Muscle of leg (tissue), 11 donors: ENCODE results near the gene SHROOM3. TPM values are rescaled to one million over a fixed set of nuclear protein-coding genes. Genes with fewer than 3 reads are reported as not detected.

Experiments used
- DNase-seq: peaks from one replicate; pipeline ENCODE4 v3.0.0; 2013
- H3K27ac ChIP-seq: one replicate; pipeline ENCODE4 v1.5.1; 2013; ENCODE audit warnings: mild to moderate bottlenecking, low read length, control low read depth
- H3K27me3 ChIP-seq: one replicate; pipeline ENCODE4 v1.6.1; 2013; ENCODE audit warnings: low read length; ENCODE audit not compliant: control insufficient read depth, insufficient read depth
- H3K36me3 ChIP-seq: one replicate; pipeline ENCODE4 v1.6.1; 2013; ENCODE audit warnings: low read length; ENCODE audit not compliant: control insufficient read depth, insufficient read depth
- H3K4me1 ChIP-seq: one replicate; pipeline ENCODE4 v1.6.1; 2013; ENCODE audit warnings: low read length; ENCODE audit not compliant: control insufficient read depth, insufficient read depth
- H3K4me3 ChIP-seq: one replicate; pipeline ENCODE4 v1.5.1; 2013; ENCODE audit warnings: low read length, control low read depth
- H3K9me3 ChIP-seq: replicated peaks from 2 replicates; pipeline ENCODE4 v1.6.1; 2013; ENCODE audit warnings: low read depth, low read length; ENCODE audit not compliant: control insufficient read depth
- WGBS: methylation state at CpG from one replicate; pipeline ENCODE4 v1.1.5; 2013; ENCODE audit warnings: missing lambda C conversion rate; ENCODE audit not compliant: insufficient coverage; 5-methylcytosine and 5-hydroxymethylcytosine counted together
- polyA plus RNA-seq, 8 donors: library from polyadenylated mRNA; unstranded; fragments of 120-200 nt; gene quantifications; one replicate each; pipeline versions ENCODE4 v1.2.1 to v1.2.3, GENCODE V29; 2013; ENCODE audit warnings: inconsistent platforms in 1 of 8, low replicate concordance in 1 of 8; ENCODE audit not compliant: insufficient read length in 8 of 8, insufficient read depth in 1 of 8
- total RNA-seq: library from RNA; stranded (reverse); fragments of 120-200 nt; gene quantifications from one replicate; pipeline ENCODE4 v1.2.4, GENCODE V29; 2013

SHROOM3 gene
- total and polyA plus RNA-seq, 9 donors, result 21.0 to 57.5 (median 29.0) TPM

DNA sequence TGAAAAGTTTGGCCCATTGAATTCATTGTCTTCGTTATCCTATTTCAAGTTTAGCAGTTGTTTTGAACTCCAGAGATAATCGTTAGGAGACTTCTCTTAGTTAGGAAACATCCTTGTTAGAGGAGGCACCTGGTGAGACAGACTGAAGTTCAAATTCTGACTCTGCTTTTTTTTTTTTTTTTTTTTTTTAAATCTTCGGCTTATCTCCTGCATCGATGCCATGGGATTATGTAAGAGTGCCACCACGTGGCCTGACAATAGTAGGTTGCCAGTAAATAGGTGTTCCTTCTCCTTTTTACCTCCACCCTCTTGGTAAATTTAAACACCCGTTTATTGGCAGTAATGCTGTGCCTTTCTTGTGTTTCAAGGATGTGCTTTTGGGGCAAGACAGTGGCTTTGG lies 313.6 kb downstream of the SHROOM3 start:
- DNase-seq, result no peak
- Histone ChIP-seq H3K9me3 (peaks cover 3% of the 10 kb centered on the region), H3K4me1 (peaks cover 15% of the 10 kb centered on the region), H3K4me3 (no peak overlapping the region), H3K36me3 (no peaks in the 10 kb centered on the region), H3K27me3 (no peaks in the 10 kb centered on the region), H3K27ac (no peak overlapping the region)
- WGBS, result no CpG with 5 or more reads among the region's 6 CpGs

DNA sequence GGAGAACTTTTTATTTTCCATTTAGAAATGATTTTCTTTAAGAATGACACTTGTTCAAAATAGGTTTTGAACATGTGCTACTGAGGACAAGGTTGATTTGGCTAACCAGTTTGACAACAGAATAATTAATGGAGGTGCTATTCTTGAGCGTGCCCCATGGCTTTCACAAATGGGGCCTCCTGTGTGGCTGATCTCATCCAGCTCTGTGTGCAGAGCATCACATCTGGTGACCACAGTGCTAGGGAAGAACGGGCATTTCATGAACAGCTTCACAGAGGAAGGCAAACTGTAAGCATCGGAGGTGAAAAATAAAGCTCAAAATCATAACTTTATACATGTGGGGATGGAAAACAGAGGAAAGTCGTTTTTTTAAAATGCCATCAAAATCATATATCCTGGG lies 314.3 kb downstream of the SHROOM3 start:
- H3K27ac ChIP-seq, result no peak overlapping the region
- no peak for DNase-seq
- H3K9me3 ChIP-seq, result peaks cover 3% of the 10 kb centered on the region
- 100% methylated on average over 1 of the region's 4 CpGs for WGBS
- H3K27me3 ChIP-seq, result no peaks in the 10 kb centered on the region
- peaks cover 18% of the 10 kb centered on the region for H3K4me1 ChIP-seq
- H3K4me3 ChIP-seq, result no peak overlapping the region
- peaks cover 2% of the 10 kb centered on the region for H3K36me3 ChIP-seq

- no peak overlapping the region for H3K27ac ChIP-seq
- no peaks in the 10 kb centered on the region for H3K27me3 ChIP-seq
- peaks cover 22% of the 10 kb centered on the region for H3K4me1 ChIP-seq
- WGBS, result no CpG with 5 or more reads among the region's 3 CpGs
- no peak overlapping the region for H3K4me3 ChIP-seq
- H3K9me3 ChIP-seq, result peaks cover 3% of the 10 kb centered on the region
- no peak for DNase-seq
- peaks cover 6% of the 10 kb centered on the region for H3K36me3 ChIP-seq
These were observed 315.7 kb downstream of the SHROOM3 start for GRCh38 chr4:76750716-76751115.

- Histone ChIP-seq H3K27me3 (no peaks in the 10 kb centered on the region), H3K27ac (no peak overlapping the region), H3K4me3 (no peak overlapping the region), H3K9me3 (peaks cover 3% of the 10 kb centered on the region), H3K4me1 (peaks cover 22% of the 10 kb centered on the region), H3K36me3 (peaks cover 9% of the 10 kb centered on the region)
- no peak for DNase-seq
- WGBS, result no CpG with 5 or more reads among the region's 3 CpGs
These were observed 316.7 kb downstream of the SHROOM3 start for GRCh38 chr4:76751612-76752343.

GRCh38 chr4:76752861-76753501 lies 318.0 kb downstream of the SHROOM3 start:
- H3K4me1 ChIP-seq, result peaks cover 24% of the 10 kb centered on the region
- WGBS, result 58% methylated on average over 1 of the region's 3 CpGs
- peaks cover 16% of the 10 kb centered on the region for H3K36me3 ChIP-seq
- no peak overlapping the region for H3K27ac ChIP-seq
- H3K27me3 ChIP-seq, result no peaks in the 10 kb centered on the region
- peak; percentile 46 for DNase-seq
- peaks cover 3% of the 10 kb centered on the region for H3K9me3 ChIP-seq
- no peak overlapping the region for H3K4me3 ChIP-seq

DNA sequence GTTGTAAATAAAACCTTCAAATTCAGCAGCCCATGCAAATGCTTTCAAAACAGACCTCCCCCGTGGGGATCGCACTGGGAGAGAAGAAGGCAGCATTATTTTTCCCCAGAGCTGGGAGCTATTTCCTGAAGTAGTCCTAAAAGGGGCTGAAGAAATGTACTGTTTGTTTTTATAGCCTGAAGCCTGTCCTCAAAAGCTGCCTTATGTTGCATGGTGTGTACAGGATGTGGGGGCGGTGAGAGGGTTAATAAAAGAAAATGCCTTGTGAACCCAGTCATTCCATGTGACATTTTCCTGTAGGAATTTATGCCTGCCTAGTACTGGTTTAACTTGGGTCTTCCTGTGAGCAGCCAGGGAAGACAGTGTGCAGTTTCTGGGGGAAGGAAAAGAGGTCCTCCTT lies 318.8 kb downstream of the SHROOM3 start:
- Histone ChIP-seq H3K9me3 (peaks cover 3% of the 10 kb centered on the region), H3K27ac (no peak overlapping the region), H3K4me1 (peaks cover 28% of the 10 kb centered on the region), H3K27me3 (no peaks in the 10 kb centered on the region), H3K36me3 (peaks cover 16% of the 10 kb centered on the region), H3K4me3 (no peak overlapping the region)
- 50% methylated on average over 1 of the region's 3 CpGs for WGBS
- DNase-seq, result peak; percentile 48

DNA sequence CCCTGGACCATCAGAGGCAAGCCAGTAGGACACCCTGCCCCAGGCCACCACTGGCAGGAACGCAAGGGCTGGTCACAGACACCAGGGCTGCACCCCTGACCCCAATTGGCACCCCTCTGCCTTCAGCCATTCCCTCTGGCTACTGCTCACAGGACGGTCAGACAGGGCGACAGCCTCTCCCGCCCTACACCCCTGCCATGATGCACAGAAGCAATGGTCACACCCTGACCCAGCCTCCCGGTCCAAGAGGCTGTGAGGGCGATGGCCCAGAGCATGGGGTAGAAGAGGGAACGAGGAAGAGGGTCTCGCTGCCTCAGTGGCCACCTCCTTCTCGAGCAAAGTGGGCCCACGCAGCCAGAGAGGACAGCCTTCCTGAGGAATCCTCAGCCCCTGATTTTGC lies 319.4 kb downstream of the SHROOM3 start:
- no peak overlapping the region for H3K4me3 ChIP-seq
- H3K36me3 ChIP-seq, result peaks cover 16% of the 10 kb centered on the region
- no peak overlapping the region for H3K27ac ChIP-seq
- H3K27me3 ChIP-seq, result no peaks in the 10 kb centered on the region
- 97% methylated on average over 7 of the region's 10 CpGs for WGBS
- H3K9me3 ChIP-seq, result peaks cover 3% of the 10 kb centered on the region
- no peak for DNase-seq
- peaks cover 28% of the 10 kb centered on the region for H3K4me1 ChIP-seq

DNA sequence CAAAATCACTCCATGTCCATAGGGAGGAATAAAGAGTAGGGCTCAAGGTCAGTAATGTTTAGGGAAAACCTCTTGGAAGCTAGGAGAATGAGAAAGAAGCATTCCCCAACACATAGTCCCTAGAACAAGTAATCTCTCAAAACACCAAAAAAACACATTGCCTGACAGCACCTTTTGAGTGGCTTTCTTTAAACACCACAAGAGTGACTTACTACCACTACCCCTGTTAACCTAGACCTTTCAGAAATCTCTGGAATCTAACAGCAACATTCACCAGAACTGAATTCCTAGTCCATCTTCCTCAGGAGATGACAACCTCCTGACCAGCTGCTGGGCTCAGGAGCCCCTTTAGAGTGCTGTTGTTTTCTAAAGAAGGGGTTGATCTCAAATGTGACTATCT lies 320.7 kb downstream of the SHROOM3 start:
- H3K4me3 ChIP-seq, result no peak overlapping the region
- peaks cover 16% of the 10 kb centered on the region for H3K36me3 ChIP-seq
- H3K27me3 ChIP-seq, result no peaks in the 10 kb centered on the region
- H3K27ac ChIP-seq, result no peak overlapping the region
- H3K9me3 ChIP-seq, result peaks cover 3% of the 10 kb centered on the region
- DNase-seq, result no peak
- peaks cover 28% of the 10 kb centered on the region for H3K4me1 ChIP-seq

DNA sequence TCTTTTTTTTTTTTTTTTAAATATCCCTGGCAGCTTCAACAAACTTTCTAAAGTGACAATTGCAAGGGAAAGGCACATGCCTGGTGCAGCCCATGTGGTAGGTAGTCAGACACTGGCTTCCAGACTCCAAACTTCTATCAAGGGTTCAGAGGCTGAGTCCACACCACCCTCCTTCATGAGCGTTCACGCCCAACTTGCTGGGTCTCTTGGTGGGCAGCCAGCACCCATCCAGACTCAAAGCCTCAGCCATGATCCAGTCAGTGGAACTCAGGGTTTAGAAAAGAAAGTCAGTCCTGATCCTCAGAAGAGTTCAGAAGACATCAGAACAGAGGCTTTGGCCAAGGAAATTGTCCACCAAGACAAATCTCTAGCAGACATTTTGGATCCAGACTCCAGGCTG lies 321.4 kb downstream of the SHROOM3 start:
- peaks cover 3% of the 10 kb centered on the region for H3K9me3 ChIP-seq
- H3K27ac ChIP-seq, result no peak overlapping the region
- peaks cover 16% of the 10 kb centered on the region for H3K36me3 ChIP-seq
- DNase-seq, result no peak
- WGBS, result no CpG with 5 or more reads among the region's 2 CpGs
- H3K27me3 ChIP-seq, result no peaks in the 10 kb centered on the region
- H3K4me1 ChIP-seq, result peaks cover 28% of the 10 kb centered on the region
- H3K4me3 ChIP-seq, result no peak overlapping the region

DNA sequence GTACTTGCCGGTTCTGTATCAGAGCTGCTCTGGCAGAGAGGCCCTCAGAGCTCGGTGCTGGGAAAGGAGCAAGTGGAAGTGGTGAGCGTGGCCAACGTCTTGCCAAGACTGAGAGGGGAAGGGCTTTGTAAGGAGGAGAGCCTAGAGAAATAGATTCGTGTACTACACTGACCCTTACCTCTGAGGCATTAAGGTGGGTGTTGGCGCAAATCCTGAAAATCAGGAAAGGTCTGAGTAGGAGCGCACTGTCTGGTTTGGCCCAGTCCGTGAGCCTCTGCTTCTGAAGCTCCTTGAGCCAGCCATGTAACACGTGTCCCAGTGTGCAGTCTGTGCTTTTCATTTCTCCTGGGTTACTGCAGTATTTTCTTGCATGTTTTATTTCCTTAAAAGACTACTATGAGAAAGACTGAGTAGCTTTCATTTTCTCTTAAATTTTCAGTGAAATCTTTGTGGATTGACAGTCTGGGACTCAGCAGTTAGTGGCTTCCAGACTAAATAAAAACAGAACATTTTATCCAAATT lies 322.4 kb downstream of the SHROOM3 start:
- Histone ChIP-seq H3K9me3 (no peaks in the 10 kb centered on the region), H3K36me3 (peaks cover 19% of the 10 kb centered on the region), H3K4me3 (no peak overlapping the region), H3K4me1 (peaks cover 28% of the 10 kb centered on the region), H3K27me3 (no peaks in the 10 kb centered on the region), H3K27ac (no peak overlapping the region)
- no peak for DNase-seq
- WGBS, result 65% methylated on average over 5 of the region's 9 CpGs
